WTC11 (cell line): Measurements from ENCODE around the gene NUP50. TPM values are rescaled to one million over a fixed set of nuclear protein-coding genes. Genes with fewer than 3 reads are reported as not detected.

Source experiments
- ATAC-seq: fragments of 200-7000 bp; cut with Tn5 transposase; 2 replicates; pipeline ENCODE4 v1.10.0; 2021; ENCODE audit warnings: mild to moderate bottlenecking, moderate library complexity
- CTCF ChIA-PET: fragments of 300-600 bp; sonication (Branson Sonifier 250); formaldehyde crosslinking; loops from one replicate; lab custom pipeline; 2021; ENCODE audit warnings: antibody characterized with exemption; lab: Charles Lee
- POLR2A ChIA-PET: fragments of 350-600 bp; sonication (Branson Sonifier 250); formaldehyde crosslinking; loops from one replicate; lab custom pipeline; 2021; ENCODE audit warnings: antibody characterized with exemption; lab: Charles Lee
- DNase-seq: peaks from one replicate; pipeline ENCODE4 v3.0.0; 2021; ENCODE audit warnings: low spot score
- H3K27ac Mint-ChIP-seq: 2 replicates; pipeline ENCODE4 v1.8.0; 2021; ENCODE audit warnings: mixed read lengths
- H3K27me3 Mint-ChIP-seq: 2 replicates; pipeline ENCODE4 v1.8.0; 2021; ENCODE audit warnings: low read depth, mild to moderate bottlenecking, moderate library complexity, mixed read lengths
- H3K36me3 Mint-ChIP-seq: 2 replicates; pipeline ENCODE4 v1.8.0; 2021; ENCODE audit warnings: mixed read lengths
- H3K4me1 Mint-ChIP-seq: 2 replicates; pipeline ENCODE4 v1.8.0; 2022; ENCODE audit warnings: mixed read lengths
- H3K4me3 Mint-ChIP-seq: 2 replicates; pipeline ENCODE4 v1.8.0; 2021; ENCODE audit warnings: mild to moderate bottlenecking, moderate library complexity, mixed read lengths
- H3K9me3 Mint-ChIP-seq: 2 replicates; pipeline ENCODE4 v1.8.0; 2021; ENCODE audit warnings: mixed read lengths
- CREB1 ChIP-seq: sonication (generic); formaldehyde crosslinking; IDR thresholded peaks from 2 replicates; pipeline ENCODE4 v1.8.0; 2023; ENCODE audit warnings: mild to moderate bottlenecking, missing genetic modification reagents
- CREM ChIP-seq: sonication (generic); formaldehyde crosslinking; IDR thresholded peaks from 2 replicates; pipeline ENCODE4 v1.8.1; 2022; ENCODE audit warnings: mild to moderate bottlenecking, missing genetic modification reagents, moderate library complexity
- E2F4 ChIP-seq: sonication (generic); formaldehyde crosslinking; IDR thresholded peaks from 2 replicates; pipeline ENCODE4 v1.8.1; 2022; ENCODE audit warnings: low read depth, mild to moderate bottlenecking, moderate library complexity, missing genetic modification reagents, borderline replicate concordance
- EMX1 ChIP-seq: fragments of 250-450 bp; sonication (Bioruptor Pico); IDR thresholded peaks from 2 replicates; pipeline ENCODE4 v1.8.0; 2021; ENCODE audit warnings: mild to moderate bottlenecking
- FOXP1 ChIP-seq: sonication (generic); formaldehyde crosslinking; IDR thresholded peaks from 2 replicates; pipeline ENCODE4 v1.8.0; 2022; ENCODE audit warnings: missing genetic modification reagents, mild to moderate bottlenecking, moderate library complexity, borderline replicate concordance
- HMGA2 ChIP-seq: fragments of 250-450 bp; sonication (Bioruptor Pico); IDR thresholded peaks from 2 replicates; pipeline ENCODE4 v1.4.0; 2021; ENCODE audit warnings: mild to moderate bottlenecking, moderate library complexity
- IRF2 ChIP-seq: sonication (generic); formaldehyde crosslinking; IDR thresholded peaks from 2 replicates; pipeline ENCODE4 v1.8.0; 2022; ENCODE audit warnings: low read depth, missing genetic modification reagents, borderline replicate concordance
- MAX ChIP-seq: sonication (generic); formaldehyde crosslinking; IDR thresholded peaks from 2 replicates; pipeline ENCODE4 v1.8.0; 2022; ENCODE audit warnings: mild to moderate bottlenecking, missing genetic modification reagents
- MLX ChIP-seq: sonication (generic); formaldehyde crosslinking; IDR thresholded peaks from 2 replicates; pipeline ENCODE4 v1.8.1; 2023; ENCODE audit warnings: mild to moderate bottlenecking, missing genetic modification reagents, moderate library complexity
- NR2C2 ChIP-seq: sonication (generic); formaldehyde crosslinking; IDR thresholded peaks from 2 replicates; pipeline ENCODE4 v1.8.0; 2022; ENCODE audit warnings: mild to moderate bottlenecking, missing genetic modification reagents
- OVOL2 ChIP-seq: fragments of 250-450 bp; sonication (Bioruptor Pico); IDR thresholded peaks from 2 replicates; pipeline ENCODE4 v1.9.0; 2021; ENCODE audit warnings: mild to moderate bottlenecking, borderline replicate concordance
- PRDM15 ChIP-seq: sonication (generic); formaldehyde crosslinking; IDR thresholded peaks from 2 replicates; pipeline ENCODE4 v1.8.0; 2022; ENCODE audit warnings: missing genetic modification reagents
- SMAD3 ChIP-seq: sonication (generic); formaldehyde crosslinking; IDR thresholded peaks from 2 replicates; pipeline ENCODE4 v1.8.0; 2022; ENCODE audit warnings: missing genetic modification reagents, mild to moderate bottlenecking, borderline replicate concordance
- USF2 ChIP-seq: sonication (generic); formaldehyde crosslinking; IDR thresholded peaks from 2 replicates; pipeline ENCODE4 v1.8.1; 2023; ENCODE audit warnings: mild to moderate bottlenecking, missing genetic modification reagents, moderate library complexity
- ZMAT4 ChIP-seq: fragments of 250-450 bp; sonication (Bioruptor Pico); IDR thresholded peaks from 2 replicates; pipeline ENCODE4 v1.9.0; 2021; ENCODE audit warnings: mild to moderate bottlenecking
- ZNF396 ChIP-seq: fragments of 250-450 bp; sonication (Bioruptor Pico); IDR thresholded peaks from 2 replicates; pipeline ENCODE4 v1.8.0; 2021; ENCODE audit warnings: mild to moderate bottlenecking, moderate library complexity, borderline replicate concordance
- total RNA-seq: library from RNA; stranded (reverse); gene quantifications from 3 replicates; pipeline ENCODE4 v1.2.3, GENCODE V29; 2021
- TF ChIP-seq, protein P1 (sequence below): sonication (generic); formaldehyde crosslinking; IDR thresholded peaks from 2 replicates; pipeline ENCODE4 v1.8.1; 2022; ENCODE audit warnings: mild to moderate bottlenecking, missing genetic modification reagents, moderate library complexity, borderline replicate concordance
- TF ChIP-seq, protein P2 (sequence below): fragments of 250-450 bp; sonication (Bioruptor Pico); IDR thresholded peaks from 2 replicates; pipeline ENCODE4 v1.8.0; 2021; ENCODE audit warnings: mild to moderate bottlenecking

The NUP50 gene
- total RNA-seq, 1 experiment from 2014 or later = 131 TPM

DNA sequence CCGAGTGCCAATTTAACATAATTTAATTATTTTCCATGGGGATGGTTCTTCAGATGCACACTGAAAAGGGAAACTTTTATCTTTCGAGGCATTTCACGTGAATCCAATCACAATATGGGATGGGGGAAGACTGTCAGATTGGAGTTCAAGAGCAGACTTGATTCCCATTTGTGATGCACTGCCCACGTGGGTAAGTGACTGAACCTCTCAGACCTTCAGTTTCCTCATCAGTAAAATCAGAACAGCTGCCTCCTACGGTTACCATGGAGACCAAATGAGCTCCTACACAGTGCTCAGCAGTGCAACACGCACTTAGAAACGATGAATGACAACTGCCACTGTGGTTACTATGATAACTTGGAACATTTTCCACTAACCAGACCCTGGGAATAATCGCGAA lies 55.3 kb downstream of the NUP50 start (continued):
- TF ChIP-seq, protein P1, sequence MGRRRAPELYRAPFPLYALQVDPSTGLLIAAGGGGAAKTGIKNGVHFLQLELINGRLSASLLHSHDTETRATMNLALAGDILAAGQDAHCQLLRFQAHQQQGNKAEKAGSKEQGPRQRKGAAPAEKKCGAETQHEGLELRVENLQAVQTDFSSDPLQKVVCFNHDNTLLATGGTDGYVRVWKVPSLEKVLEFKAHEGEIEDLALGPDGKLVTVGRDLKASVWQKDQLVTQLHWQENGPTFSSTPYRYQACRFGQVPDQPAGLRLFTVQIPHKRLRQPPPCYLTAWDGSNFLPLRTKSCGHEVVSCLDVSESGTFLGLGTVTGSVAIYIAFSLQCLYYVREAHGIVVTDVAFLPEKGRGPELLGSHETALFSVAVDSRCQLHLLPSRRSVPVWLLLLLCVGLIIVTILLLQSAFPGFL (CRISPR knock-in tag) = no peak
- no peak for TF ChIP-seq ZMAT4

DNA sequence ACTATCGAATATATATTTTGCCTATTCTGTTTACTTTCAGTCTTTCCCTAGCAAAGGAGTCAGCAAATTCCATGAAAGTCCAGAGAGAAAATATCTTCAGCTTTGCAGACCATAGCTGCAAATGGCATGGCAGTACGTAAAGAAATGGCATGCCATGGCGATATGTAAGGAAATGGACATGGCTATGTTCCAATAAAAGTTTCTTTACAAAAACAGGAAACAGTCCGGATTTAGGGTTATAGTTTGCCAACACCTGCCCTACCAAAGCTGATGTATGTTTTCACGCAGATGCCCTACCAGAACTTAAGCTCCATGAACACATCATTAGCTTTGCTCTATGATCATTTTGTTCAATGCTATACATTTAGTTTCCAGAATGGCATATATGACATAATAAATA lies 57.5 kb downstream of the NUP50 start:
- ATAC-seq (no peak), DNase-seq (no peak)
- TF ChIP-seq IRF2 (CRISPR knock-in tag) = no peak
- no peak for TF ChIP-seq FOXP1
- no peak for TF ChIP-seq MLX
- TF ChIP-seq HMGA2 = no peak
- no peak for TF ChIP-seq CREB1
- TF ChIP-seq NR2C2 (CRISPR knock-in tag) = no peak
- TF ChIP-seq CREM (CRISPR knock-in tag) = no peak
- TF ChIP-seq EMX1 (CRISPR knock-in tag) = no peak
- TF ChIP-seq ZNF396 (CRISPR knock-in tag) = no peak
- TF ChIP-seq, protein P2, sequence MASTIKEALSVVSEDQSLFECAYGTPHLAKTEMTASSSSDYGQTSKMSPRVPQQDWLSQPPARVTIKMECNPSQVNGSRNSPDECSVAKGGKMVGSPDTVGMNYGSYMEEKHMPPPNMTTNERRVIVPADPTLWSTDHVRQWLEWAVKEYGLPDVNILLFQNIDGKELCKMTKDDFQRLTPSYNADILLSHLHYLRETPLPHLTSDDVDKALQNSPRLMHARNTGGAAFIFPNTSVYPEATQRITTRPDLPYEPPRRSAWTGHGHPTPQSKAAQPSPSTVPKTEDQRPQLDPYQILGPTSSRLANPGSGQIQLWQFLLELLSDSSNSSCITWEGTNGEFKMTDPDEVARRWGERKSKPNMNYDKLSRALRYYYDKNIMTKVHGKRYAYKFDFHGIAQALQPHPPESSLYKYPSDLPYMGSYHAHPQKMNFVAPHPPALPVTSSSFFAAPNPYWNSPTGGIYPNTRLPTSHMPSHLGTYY (CRISPR knock-in tag) = no peak
- TF ChIP-seq MAX (CRISPR knock-in tag) = no peak
- no peak for TF ChIP-seq OVOL2 (CRISPR knock-in tag)
- Mint-ChIP-seq H3K4me1 (peaks cover 26% of the 10 kb centered on the region), H3K9me3 (no peaks in the 10 kb centered on the region), H3K36me3 (no peaks in the 10 kb centered on the region), H3K27me3 (no peaks in the 10 kb centered on the region), H3K27ac (no peak overlapping the region), H3K4me3 (no peak overlapping the region)
- POLR2A ChIA-PET = interaction anchor here (0.6 kb wide), 1 partner anchor 9 kb away, joined by 3 read pairs; no protein-coding TSS in a partner anchor
- CTCF ChIA-PET = interaction anchor here (2.3 kb wide), 1 partner anchor 13 kb away, joined by 17 read pairs; no protein-coding TSS in a partner anchor

GRCh38 chr22:45223304-45224117 lies 59.8 kb downstream of the NUP50 start:
- CTCF ChIA-PET = no interaction called here
- TF ChIP-seq FOXP1 (no peak), USF2 (CRISPR knock-in tag) (peak; percentile 55)
- Mint-ChIP-seq H3K27ac (peak overlapping the region; percentile 12; the same call in 1 of the 2 replicates), H3K27me3 (no peaks in the 10 kb centered on the region), H3K4me1 (peaks cover 32% of the 10 kb centered on the region), H3K9me3 (no peaks in the 10 kb centered on the region), H3K36me3 (no peaks in the 10 kb centered on the region), H3K4me3 (no peak overlapping the region)
- ATAC-seq (no peak), DNase-seq (no peak)
- POLR2A ChIA-PET = no interaction called here

DNA sequence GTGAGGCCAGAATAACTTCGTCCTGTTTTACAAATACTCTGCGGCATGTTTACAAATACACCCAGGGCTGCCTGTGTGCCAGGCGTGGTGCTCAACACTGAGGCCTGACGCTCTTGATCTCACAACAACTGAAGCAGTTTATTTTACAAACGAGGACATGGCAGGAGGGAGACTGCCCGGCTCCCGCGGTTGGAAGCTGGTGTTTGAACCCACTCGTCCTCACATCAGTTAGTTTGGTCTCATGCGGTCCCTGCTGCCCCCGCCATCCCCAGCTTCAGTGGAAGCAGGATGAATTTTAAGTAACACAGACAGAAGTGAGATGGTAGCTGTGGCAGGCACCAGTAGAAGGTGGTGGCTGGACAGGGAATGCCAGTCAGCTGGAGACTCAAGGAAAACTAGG lies 60.6 kb downstream of the NUP50 start:
- no peak for ATAC-seq
- ChIA-PET POLR2A (interaction anchor here (0.5 kb wide), 1 partner anchor 242 kb away, joined by 3 read pairs; no protein-coding TSS in a partner anchor), CTCF (interaction anchor here (2.1 kb wide), 1 partner anchor 15 kb away, joined by 16 read pairs; no protein-coding TSS in a partner anchor)
- no peak for DNase-seq
- H3K9me3 Mint-ChIP-seq = no peaks in the 10 kb centered on the region
- H3K4me3 Mint-ChIP-seq = no peak overlapping the region
- H3K27me3 Mint-ChIP-seq = no peaks in the 10 kb centered on the region
- H3K36me3 Mint-ChIP-seq = no peaks in the 10 kb centered on the region
- H3K27ac Mint-ChIP-seq = peak overlapping the region; percentile 63; the same call in 1 of the 2 replicates
- peaks cover 26% of the 10 kb centered on the region for H3K4me1 Mint-ChIP-seq
- TF ChIP-seq SMAD3 (CRISPR knock-in tag) (no peak), E2F4 (no peak), PRDM15 (CRISPR knock-in tag) (no peak)
